GM21528 (cell line): ENCODE data around the gene GJE1.
A peak's percentile ranks its signal among the peaks of the same experiment; 100 is the strongest.
"Not testable (repeated sequence)": the region's sequence is repeated elsewhere in the genome, so short reads cannot be mapped to it uniquely, and the experiment has no call there.

ENCODE experiments used
- ATAC-seq: cut with Tn5 transposase; IDR thresholded peaks from one replicate; pipeline ENCODE4 v1.9.1; 2021; ENCODE audit warnings: mild to moderate bottlenecking, moderate library complexity; ENCODE audit not compliant: unreplicated experiment, low FRiP score

GJE1 gene, protein sequence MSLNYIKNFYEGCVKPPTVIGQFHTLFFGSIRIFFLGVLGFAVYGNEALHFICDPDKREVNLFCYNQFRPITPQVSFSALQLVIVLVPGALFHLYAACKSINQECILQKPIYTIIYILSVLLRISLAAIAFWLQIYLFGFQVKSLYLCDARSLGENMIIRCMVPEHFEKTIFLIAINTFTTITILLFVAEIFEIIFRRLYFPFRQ

DNA sequence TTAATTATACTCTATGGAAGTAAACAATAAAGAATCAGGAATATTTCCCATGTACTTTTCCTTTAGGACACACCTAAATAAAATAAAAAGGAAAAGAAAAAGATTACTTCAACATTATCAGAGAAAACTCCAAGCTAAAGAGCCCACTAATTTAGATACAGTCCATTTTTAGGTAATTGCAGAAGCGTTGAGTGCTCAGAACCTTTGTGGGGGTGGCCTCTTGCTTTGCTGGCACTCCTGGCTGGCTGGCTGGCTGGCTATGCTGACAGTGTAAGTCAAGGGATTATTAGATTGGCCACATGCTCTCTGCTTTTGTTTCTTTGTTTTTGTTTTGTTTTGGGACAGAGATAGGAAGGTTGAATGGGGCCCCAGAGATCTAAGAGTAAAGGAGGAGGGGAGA, at the start of gene GJE1:
GJE1 (plus strand) TSS at position 301 of the 400 bp plus-strand sequence. CDS start 234 bp downstream, outside the sequence.
- no peak for ATAC-seq

DNA sequence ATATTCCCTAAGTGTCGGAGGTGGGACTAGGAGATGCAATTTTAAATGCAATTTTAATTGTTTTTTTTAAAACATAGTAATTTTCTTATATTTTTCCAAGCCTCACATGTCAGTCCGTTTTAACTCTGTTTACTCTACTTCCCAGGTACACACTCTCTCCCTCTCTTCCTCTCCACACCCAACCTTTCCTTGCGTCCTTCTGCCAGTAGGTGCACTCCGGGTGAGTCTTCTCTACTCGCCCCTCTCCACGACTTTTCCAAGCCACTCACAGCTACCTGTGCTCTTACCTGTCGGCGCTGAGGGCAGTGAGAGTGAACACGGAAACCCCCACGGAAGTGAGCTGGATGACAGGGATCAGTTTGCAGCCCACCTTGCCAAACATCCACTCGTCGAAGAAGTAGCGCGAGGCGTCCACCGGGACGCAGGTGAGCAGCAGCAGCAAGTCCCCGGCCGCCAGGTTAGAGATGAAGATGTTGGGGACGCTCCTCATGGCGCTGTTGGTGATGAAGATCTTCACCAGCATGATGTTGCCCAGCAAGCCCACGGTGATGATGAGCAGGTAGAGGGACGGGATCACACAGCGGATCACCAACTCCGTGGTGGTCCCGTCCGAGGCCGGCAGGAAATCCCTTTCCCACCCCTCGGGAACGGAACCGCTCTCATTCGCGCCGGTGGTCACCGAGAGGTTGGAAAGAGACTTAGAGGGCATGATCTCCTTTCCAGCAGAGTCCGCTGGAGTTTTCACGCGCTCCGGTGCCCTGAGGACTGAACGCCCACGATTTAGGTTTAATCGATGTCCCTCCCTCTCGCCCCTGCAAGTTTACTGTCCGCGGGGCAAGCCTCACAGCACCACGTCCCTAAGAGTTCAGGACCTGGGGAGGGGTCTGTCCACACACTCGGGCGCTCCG, 44.5 kb upstream of the GJE1 start:
- no peak for ATAC-seq

DNA sequence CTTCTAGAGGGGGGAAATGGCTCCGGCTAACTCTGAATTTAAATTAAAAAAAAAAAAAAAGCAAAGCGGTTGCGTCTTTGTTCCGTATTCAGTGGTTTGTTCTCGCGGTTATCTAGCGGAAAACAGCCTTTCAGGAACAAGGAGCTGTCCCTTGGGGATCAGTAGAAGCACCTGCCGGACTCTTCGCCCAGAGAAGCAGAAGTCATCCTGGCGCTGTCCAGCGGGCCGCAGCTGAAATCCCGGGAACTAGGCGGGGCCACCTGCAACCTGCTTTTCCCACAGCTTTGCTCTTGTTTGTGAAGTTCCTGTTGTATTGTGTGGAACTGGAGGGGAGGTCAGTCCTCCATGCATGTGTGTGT, 43.9 kb upstream of the GJE1 start:
- ATAC-seq: no peak

GRCh38 chr6:142104820-142105219, 27.9 kb upstream of the GJE1 start:
- not testable (repeated sequence) for ATAC-seq

DNA sequence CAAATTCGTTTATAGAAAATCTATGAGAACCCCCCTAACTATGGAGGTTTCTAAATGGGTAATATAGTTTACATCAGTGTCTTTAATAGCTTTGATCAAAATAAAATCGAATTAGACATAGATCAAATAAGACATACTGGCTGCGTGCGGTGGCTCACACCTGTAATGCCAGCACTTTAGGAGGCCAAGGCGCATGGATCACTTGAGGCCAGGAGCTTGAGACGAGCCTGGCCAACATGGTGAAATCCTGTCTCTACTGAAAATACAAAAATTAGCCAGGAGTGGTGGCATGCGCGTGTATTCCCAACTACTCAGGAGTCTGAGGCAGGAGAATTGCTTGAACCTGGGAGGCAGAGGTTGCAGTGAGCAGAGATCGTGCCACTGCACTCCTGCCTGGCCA, 21.9 kb upstream of the GJE1 start:
- ATAC-seq: not testable (repeated sequence)

- ATAC-seq: no peak
Measured at GRCh38 chr6:142112451-142113061, 20.2 kb upstream of the GJE1 start.

DNA sequence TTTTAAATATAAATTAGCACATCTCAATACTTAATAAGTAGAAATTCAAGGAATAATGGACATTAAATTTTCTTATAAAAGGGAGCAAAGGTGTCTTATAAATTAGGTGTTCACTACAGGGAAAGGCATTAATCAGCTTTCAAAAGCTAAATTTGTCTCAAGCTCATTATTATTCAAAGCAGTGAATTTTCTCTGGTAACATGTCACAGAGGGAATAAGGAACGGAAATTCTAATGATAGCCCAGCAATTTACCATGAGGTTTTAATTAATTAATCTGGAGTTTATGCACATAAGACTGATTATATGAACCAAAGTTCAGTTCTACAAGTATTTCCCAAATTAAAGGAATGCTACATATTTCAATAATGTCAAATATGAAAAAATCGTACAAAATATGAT, 15.4 kb upstream of the GJE1 start:
- no peak for ATAC-seq

- no peak for ATAC-seq
Measured at GRCh38 chr6:142118328-142118727, 14.4 kb upstream of the GJE1 start.

GRCh38 chr6:142118925-142119324, 13.8 kb upstream of the GJE1 start:
- no peak for ATAC-seq

DNA sequence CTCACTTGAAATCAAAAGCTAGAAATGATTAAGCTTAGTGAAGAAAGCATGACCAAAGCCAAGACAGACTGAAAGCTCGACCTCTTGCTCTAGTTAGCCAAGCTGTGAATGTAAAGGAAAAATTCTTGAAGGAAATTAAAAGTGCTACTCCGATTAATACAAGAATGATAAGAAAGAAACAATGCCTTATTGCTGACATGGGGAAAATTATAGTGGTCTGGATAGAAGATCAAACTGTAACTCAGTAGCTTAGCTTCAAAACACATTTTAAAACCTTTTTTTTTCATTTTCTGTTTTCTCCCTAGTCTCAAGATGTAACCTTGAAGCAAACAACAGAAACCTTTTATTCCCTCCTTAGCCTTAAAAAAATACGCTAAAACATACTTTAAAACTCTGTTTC, 11.4 kb upstream of the GJE1 start:
- ATAC-seq: no peak

DNA sequence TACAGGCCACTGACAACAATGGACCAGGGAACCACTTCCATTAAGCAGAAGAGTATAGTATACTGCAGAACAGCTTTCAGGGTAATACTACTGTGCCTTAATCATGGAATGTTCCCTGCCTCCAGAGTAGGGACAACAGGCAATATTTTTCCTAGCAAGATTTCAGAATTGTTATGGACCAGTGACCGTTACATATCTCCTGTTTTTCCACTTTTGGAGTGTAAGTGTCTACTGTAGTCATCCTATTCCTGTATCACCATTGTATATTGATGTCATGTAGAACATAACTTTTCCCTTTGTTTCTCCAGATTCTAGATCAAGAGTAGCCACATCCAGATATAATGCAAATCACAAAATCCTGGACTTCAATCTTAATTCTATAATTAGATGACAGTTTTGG, 1.9 kb upstream of the GJE1 start:
- no peak for ATAC-seq

DNA sequence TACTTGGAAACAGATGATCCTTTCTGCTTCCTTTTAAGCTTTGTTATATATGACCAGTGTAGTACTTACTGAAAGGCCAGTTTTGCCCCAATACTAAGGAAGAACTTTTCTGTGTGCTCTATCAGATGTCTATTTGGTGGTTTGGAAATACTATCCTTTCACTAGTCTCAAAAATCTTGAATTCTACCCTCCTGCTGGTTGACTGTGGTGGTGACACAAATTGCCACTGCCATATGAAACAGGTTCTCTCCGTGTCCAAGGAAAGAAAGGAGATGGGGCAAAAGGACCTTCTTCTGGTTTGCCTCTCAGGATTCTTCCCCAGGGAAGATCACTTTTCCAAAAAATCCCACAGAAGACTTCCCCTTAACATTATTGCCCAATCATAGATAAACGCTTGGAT, 6.2 kb downstream of the GJE1 start:
- no peak for ATAC-seq

DNA sequence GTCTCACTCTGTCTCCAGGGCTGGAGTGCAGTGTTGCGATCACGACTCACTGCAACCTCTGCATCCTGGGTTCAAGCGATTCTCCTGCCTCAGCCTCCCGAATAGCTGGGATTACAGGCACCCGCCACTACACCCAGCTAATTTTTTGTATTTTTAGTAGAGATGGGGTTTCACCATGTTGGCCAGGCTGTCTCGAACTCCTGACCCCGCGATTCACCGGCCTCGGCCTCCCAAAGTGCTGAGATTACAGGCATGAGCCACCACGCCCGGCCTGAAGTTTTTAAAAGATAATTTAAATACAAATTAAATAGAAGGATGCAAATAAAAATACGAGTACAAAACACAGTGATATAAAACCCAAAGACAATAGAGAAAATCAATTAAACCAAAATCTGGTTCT, 8.8 kb downstream of the GJE1 start:
- not testable (repeated sequence) for ATAC-seq

DNA sequence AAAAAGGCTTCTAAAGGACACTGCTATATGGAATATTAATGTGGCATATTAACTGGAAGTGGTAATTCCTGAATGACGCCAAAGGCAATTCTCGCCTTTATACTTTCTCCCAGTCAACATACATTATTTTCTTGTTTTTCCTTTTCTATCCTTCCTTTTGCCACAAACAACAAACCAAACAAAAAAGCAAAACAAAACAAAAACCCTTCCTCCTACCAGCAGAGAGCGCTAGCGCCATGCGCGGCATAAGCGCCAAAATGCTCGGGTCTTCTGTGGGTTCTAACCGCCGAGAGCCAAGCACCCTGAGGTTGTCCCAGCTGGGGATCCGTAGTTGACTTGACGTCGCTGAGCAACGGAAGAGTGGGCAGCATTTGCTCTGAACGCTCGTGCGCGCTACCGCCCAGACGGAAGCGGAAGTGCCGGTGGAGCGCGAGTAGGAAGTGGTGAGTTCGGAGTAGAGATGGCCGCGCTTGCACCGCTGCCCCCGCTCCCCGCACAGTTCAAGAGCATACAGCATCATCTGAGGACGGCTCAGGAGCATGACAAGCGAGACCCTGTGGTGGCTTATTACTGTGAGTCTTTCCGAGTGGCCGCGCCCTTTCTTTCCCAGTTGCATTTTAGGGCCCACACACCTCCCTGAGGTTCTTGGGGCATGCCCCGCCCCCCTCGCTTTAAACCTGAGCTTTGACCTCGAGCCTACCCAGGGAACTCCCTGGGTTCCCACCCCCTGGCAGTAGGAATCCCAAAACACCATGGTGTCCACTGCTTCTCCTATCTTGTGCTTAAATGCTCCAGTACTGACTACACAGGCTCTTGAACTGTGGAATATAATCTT, 14.3 kb downstream of the GJE1 start, which contains the start of the genes NMBR and VTA1:
NMBR (minus strand) TSS at position 295 of the 835 bp plus-strand sequence. CDS start 58,464 bp downstream, outside the sequence.
VTA1 (plus strand) TSS at position 436 of the 835 bp plus-strand sequence; CDS start at position 461, 25 bp downstream.
- ATAC-seq: peak; percentile 100

- ATAC-seq: no peak
Measured at GRCh38 chr6:142152746-142153145, 20.0 kb downstream of the GJE1 start.

- no peak for ATAC-seq
Measured at GRCh38 chr6:142153196-142153595, 20.5 kb downstream of the GJE1 start.

- ATAC-seq: no peak
Measured at GRCh38 chr6:142154336-142154735, 21.6 kb downstream of the GJE1 start.

DNA sequence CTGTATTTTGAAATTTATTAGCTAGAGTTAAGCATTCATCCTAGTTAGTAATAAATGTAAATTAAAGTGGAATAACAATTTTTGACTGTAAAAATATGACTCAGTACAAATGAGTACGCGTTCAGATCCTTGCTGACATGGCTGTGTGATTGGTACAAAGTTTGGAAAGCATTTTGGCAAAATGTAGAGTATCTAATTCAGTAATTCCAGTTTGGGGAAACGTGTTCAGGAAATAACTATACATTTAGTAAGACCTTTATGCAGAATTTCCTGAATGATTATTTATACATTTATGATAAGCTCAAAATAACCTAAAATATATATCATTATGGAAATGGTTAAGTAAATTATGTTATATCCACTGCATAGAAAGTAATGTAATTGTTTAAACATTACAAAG, 22.4 kb downstream of the GJE1 start:
- no peak for ATAC-seq

- no peak for ATAC-seq
Measured at GRCh38 chr6:142155895-142156757, 23.4 kb downstream of the GJE1 start.

DNA sequence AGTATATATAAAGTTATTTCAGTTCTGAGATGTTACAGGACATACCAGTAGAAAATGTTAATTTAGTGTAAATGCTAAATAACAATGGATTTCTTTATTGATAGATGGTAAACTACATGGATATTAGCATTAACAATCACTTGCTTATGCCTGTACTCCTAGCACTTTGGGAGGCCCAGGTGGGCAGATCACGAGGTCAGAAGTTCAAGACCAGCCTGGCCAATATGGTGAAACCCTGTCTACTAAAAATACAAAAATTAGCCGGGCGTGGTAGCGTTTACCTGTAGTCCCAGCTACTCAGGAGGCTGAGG, 24.0 kb downstream of the GJE1 start:
- ATAC-seq: not testable (repeated sequence)
